ENCODE data around the gene ZNF618. TPM values are rescaled to one million over a fixed set of nuclear protein-coding genes. Genes with fewer than 3 reads are reported as not detected.

The ZNF618 gene
- polyA plus RNA-seq, 3 donors, result 0.53 to 1.9 (median 0.78) TPM

- Histone ChIP-seq H3K4me1 (ENCODE audit: control insufficient read depth in 1 of 2, insufficient read depth in 2 of 2, low read length in 2 of 2) (no peaks in the 10 kb centered on the region), H3K4me3 (replicated peaks in 1 of 3; ENCODE audit: low read depth in 2 of 3, low read length in 3 of 3) (no peak overlapping the region), H3K9ac (ENCODE audit: insufficient read depth, low read length, poor library complexity, severe bottlenecking) (no peak overlapping the region), H3K27me3 (ENCODE audit: control insufficient read depth in 2 of 2, insufficient read depth in 2 of 2, low read length in 2 of 2) (no peaks in the 10 kb centered on the region), H2AFZ (ENCODE audit: insufficient read depth, low read depth, low read length, poor library complexity, severe bottlenecking) (no peak overlapping the region), H4K20me1 (ENCODE audit: insufficient read depth, low read length) (no peaks in the 10 kb centered on the region), H3K36me3 (replicated peaks in 1 of 2; ENCODE audit: control insufficient read depth in 1 of 2, insufficient read depth in 2 of 2, low read length in 2 of 2) (no peaks in the 10 kb centered on the region), H3K4me2 (replicated peaks; ENCODE audit: extremely low read depth, low read length, poor library complexity, severe bottlenecking) (no peak overlapping the region), H3K27ac (ENCODE audit: low read depth in 1 of 2, low read length in 2 of 2) (no peak overlapping the region), H3K9me3 (replicated peaks in 1 of 2; ENCODE audit: control insufficient read depth in 1 of 2, insufficient read depth in 1 of 2, low read length in 2 of 2) (no peaks in the 10 kb centered on the region), H3K79me2 (ENCODE audit: insufficient read depth, low read length) (no peaks in the 10 kb centered on the region)
- Mint-ChIP-seq H3K36me3 (no peaks in the 10 kb centered on the region), H3K27ac (no peak overlapping the region), H3K27me3 (ENCODE audit: low read depth in 3 of 3) (peaks cover 3 to 4% (median 4%) of the 10 kb centered on the region in 3 donors), H3K4me1 (peaks cover 2% of the 10 kb centered on the region), H3K4me3 (no peak overlapping the region), H3K9me3 (no peaks in the 10 kb centered on the region)
- TF ChIP-seq CTCF (IDR thresholded peaks at IDR 0.05), result no peak
- 100% methylated on average over 3 of the region's 7 CpGs for WGBS (ENCODE audit: insufficient coverage)
- intact Hi-C loops (cut with micrococcal nuclease), result no loop called here
- no peak for DNase-seq
Measured at GRCh38 chr9:114080773-114081440, 204.8 kb downstream of the ZNF618 start.

DNA sequence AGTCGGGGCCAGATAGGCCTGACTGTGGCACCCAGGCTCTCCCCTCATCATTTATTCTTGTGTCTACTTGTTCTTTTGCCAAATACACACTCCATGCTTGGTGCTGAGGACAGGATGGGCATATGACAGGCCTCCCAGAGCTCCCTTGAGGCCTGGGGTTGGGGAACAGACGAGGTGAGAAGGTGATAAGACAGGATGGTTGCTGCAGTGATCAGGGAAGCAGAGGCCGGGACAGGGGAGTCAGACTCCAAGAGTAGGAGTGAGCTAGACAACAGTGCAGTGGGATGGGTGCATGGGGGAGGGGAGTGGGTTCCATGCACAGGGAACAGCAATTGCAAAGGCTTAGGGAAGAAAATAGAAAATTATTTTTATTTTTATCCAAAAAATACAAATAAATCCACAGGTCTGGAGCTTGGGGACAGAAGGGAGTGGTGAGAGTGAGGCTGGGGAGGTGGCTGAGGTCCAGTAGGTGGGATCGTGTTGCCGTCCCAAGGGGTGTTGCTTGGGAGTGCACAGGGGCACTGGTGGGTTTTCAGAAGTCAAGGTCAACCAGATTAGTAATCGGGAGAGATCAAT, 205.4 kb downstream of the ZNF618 start:
- Mint-ChIP-seq H3K27me3 (ENCODE audit: low read depth in 3 of 3) (peaks cover 0 to 4% (median 2%) of the 10 kb centered on the region in 3 donors), H3K36me3 (no peaks in the 10 kb centered on the region), H3K27ac (no peak overlapping the region), H3K4me3 (peak overlapping the region in 1 of 2 donors; percentile 54), H3K9me3 (no peaks in the 10 kb centered on the region), H3K4me1 (peaks cover 2% of the 10 kb centered on the region)
- Histone ChIP-seq H4K20me1 (ENCODE audit: insufficient read depth, low read length) (no peaks in the 10 kb centered on the region), H3K27ac (ENCODE audit: low read depth in 1 of 2, low read length in 2 of 2) (no peak overlapping the region), H3K79me2 (ENCODE audit: insufficient read depth, low read length) (no peaks in the 10 kb centered on the region), H3K4me3 (replicated peaks in 1 of 3; ENCODE audit: low read depth in 2 of 3, low read length in 3 of 3) (no peak overlapping the region), H3K4me1 (ENCODE audit: control insufficient read depth in 1 of 2, insufficient read depth in 2 of 2, low read length in 2 of 2) (no peaks in the 10 kb centered on the region), H3K36me3 (replicated peaks in 1 of 2; ENCODE audit: control insufficient read depth in 1 of 2, insufficient read depth in 2 of 2, low read length in 2 of 2) (no peaks in the 10 kb centered on the region), H3K4me2 (replicated peaks; ENCODE audit: extremely low read depth, low read length, poor library complexity, severe bottlenecking) (no peak overlapping the region), H3K27me3 (ENCODE audit: control insufficient read depth in 2 of 2, insufficient read depth in 2 of 2, low read length in 2 of 2) (no peaks in the 10 kb centered on the region), H2AFZ (ENCODE audit: insufficient read depth, low read depth, low read length, poor library complexity, severe bottlenecking) (no peak overlapping the region), H3K9me3 (replicated peaks in 1 of 2; ENCODE audit: control insufficient read depth in 1 of 2, insufficient read depth in 1 of 2, low read length in 2 of 2) (no peaks in the 10 kb centered on the region), H3K9ac (ENCODE audit: insufficient read depth, low read length, poor library complexity, severe bottlenecking) (no peak overlapping the region)
- 85% methylated on average over 4 of the region's 6 CpGs for WGBS (ENCODE audit: insufficient coverage)
- intact Hi-C loops (cut with micrococcal nuclease), result no loop called here
- no peak for DNase-seq
- TF ChIP-seq CTCF (IDR thresholded peaks at IDR 0.05), result no peak

All from CD14-positive monocyte (primary cell).